ENCODE measurements around the gene TBL1XR1.

- TF ChIP-seq EZH2 (IDR thresholded peaks at IDR 0.05; ENCODE audit: borderline replicate concordance, low read length) (no peak), CTCF (conservative IDR thresholded peaks at IDR 0.05 in 1 of 2, IDR thresholded peaks at IDR 0.05 in 1 of 2; ENCODE audit: extremely low read depth in 1 of 2, insufficient read depth in 1 of 2, low read depth in 1 of 2, low read length in 2 of 2) (no peak)
Observed at GRCh38 chr3:177199206-177199760, 2.0 kb upstream of the TBL1XR1 start.
